ENCODE measurements around the gene AGRN.

DNA sequence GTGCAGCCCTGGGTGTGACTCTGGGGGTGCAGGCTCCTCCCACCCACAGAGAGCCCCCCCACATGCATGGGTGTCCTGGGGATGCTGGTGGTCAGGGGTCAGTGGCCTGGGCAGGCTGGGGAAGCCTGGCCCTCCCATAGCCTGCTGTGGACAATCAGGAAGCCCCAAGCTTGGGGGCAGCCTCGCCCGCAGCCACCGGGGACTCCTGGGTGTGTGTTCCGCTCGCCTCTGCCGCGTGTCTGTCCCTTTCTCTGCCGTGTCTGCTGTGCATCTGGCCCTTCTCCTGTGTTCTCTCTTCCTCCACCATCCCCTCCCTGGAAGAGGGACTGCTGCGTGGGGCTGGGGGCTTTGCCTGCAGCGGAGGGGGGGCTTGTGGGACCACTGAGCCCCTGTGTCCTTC, 22.9 kb downstream of the AGRN start:
- TF ChIP-seq, protein P1, sequence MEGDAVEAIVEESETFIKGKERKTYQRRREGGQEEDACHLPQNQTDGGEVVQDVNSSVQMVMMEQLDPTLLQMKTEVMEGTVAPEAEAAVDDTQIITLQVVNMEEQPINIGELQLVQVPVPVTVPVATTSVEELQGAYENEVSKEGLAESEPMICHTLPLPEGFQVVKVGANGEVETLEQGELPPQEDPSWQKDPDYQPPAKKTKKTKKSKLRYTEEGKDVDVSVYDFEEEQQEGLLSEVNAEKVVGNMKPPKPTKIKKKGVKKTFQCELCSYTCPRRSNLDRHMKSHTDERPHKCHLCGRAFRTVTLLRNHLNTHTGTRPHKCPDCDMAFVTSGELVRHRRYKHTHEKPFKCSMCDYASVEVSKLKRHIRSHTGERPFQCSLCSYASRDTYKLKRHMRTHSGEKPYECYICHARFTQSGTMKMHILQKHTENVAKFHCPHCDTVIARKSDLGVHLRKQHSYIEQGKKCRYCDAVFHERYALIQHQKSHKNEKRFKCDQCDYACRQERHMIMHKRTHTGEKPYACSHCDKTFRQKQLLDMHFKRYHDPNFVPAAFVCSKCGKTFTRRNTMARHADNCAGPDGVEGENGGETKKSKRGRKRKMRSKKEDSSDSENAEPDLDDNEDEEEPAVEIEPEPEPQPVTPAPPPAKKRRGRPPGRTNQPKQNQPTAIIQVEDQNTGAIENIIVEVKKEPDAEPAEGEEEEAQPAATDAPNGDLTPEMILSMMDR (IDR thresholded peaks at IDR 0.05): no peak
- no peak for TF ChIP-seq POLR2A (IDR thresholded peaks at IDR 0.05)
- no peak for TF ChIP-seq EP300 (IDR thresholded peaks at IDR 0.05)
- no peak for TF ChIP-seq POLR2AphosphoS5 (IDR thresholded peaks at IDR 0.05)
